HFFc6 (cell line): ENCODE measurements around the gene EPB41L1. TPM values are rescaled to one million over a fixed set of nuclear protein-coding genes. Genes with fewer than 3 reads are reported as not detected.
A peak's percentile ranks its signal among the peaks of the same experiment; 100 is the strongest.

ENCODE experiments used
- DNase-seq: peaks from one replicate; pipeline ENCODE4 v3.0.0-alpha.2; 2018
- H3K27ac Mint-ChIP-seq: 2 replicates; pipeline ENCODE4 v1.8.0; 2020; ENCODE audit warnings: mild to moderate bottlenecking, mixed read lengths
- H3K27me3 Mint-ChIP-seq: 2 replicates; pipeline ENCODE4 v1.8.0; 2021; ENCODE audit warnings: mild to moderate bottlenecking, moderate library complexity, mixed read lengths; ENCODE audit not compliant: insufficient read depth
- H3K36me3 Mint-ChIP-seq: 2 replicates; pipeline ENCODE4 v1.8.0; 2021; ENCODE audit warnings: low read depth, mixed read lengths
- H3K4me1 Mint-ChIP-seq: 2 replicates; pipeline ENCODE4 v1.8.0; 2020; ENCODE audit warnings: low read depth, mixed read lengths
- H3K4me3 Mint-ChIP-seq: 2 replicates; pipeline ENCODE4 v1.8.0; 2020; ENCODE audit warnings: mild to moderate bottlenecking, moderate library complexity, mixed read lengths
- H3K9me3 Mint-ChIP-seq: 2 replicates; pipeline ENCODE4 v1.8.0; 2020; ENCODE audit warnings: mild to moderate bottlenecking, mixed read lengths
- total RNA-seq, 6 experiments: library from RNA; stranded (reverse); fragmentation: NEBNext Ultra II Directional; extraction: Animal tissue kit (Norgen Biotek cat#: 25700); gene quantifications; 2 replicates in 1 of 6; 3 replicates in 5 of 6; pipeline ENCODE4 v1.2.3, GENCODE V29; 2021
- TF ChIP-seq, protein P1 (sequence below): fragments of 200-600 bp; sonication (generic); IDR thresholded peaks from 2 replicates; pipeline ENCODE4 v1.5.0; 2021; ENCODE audit warnings: antibody characterized with exemption, mild to moderate bottlenecking

Gene EPB41L1
- total RNA-seq, 6 experiments from 2014 or later: 41.9 to 51.0 (median 43.4) TPM

DNA sequence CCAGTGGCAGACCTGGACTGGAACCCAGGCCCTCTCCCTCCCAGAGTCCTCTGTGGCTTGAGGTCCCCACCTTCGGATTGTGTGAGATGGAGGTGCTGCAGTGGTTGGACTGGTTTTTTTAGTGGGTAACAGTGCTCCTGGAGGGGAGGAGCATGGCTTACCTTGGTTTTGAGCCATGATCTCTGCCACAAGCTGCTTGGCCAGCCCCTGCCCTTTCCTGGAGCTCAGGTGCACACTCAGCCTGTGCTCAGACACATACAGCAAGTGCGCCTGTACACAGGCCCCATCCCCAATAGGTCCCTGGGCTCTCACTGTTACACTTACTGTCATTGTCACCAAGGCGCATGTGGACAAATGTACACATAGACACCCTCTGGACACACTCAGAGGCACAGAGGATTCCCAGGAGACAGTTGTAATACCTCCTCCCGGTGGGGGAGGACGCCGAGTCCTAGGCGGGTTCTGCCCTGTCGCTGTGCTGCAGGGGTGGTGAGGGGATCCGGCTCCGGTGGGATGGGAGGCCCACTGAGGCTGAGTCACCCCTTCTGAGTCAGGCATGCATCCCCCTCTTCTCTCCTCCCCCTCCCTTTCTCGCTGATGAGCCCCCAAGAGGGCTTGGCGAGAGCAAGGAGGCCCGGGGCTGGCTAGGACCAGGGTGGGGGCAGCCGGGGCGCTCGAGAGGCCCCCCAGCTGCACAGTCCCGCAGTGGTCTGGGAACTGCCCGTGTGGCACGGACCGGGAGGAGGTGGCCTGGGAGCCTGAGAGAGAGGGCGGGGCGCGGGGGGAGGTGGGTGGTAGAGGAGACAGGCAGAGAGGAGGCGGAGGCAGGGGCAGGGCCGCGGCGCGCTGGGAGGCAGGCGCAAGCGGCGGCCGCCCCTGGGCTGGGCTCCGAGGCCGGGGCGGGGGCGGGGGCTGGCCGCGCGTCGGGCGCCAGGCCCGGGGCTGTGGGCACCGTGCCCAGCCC lies 522 bp upstream of the EPB41L1 start:
- no peaks in the 10 kb centered on the region for H3K9me3 Mint-ChIP-seq
- peaks cover 12% of the 10 kb centered on the region for H3K27me3 Mint-ChIP-seq
- TF ChIP-seq, protein P1, sequence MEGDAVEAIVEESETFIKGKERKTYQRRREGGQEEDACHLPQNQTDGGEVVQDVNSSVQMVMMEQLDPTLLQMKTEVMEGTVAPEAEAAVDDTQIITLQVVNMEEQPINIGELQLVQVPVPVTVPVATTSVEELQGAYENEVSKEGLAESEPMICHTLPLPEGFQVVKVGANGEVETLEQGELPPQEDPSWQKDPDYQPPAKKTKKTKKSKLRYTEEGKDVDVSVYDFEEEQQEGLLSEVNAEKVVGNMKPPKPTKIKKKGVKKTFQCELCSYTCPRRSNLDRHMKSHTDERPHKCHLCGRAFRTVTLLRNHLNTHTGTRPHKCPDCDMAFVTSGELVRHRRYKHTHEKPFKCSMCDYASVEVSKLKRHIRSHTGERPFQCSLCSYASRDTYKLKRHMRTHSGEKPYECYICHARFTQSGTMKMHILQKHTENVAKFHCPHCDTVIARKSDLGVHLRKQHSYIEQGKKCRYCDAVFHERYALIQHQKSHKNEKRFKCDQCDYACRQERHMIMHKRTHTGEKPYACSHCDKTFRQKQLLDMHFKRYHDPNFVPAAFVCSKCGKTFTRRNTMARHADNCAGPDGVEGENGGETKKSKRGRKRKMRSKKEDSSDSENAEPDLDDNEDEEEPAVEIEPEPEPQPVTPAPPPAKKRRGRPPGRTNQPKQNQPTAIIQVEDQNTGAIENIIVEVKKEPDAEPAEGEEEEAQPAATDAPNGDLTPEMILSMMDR: no peak
- DNase-seq: peak; percentile 54
- peaks cover 19% of the 10 kb centered on the region; the same call in 1 of the 2 replicates for H3K4me1 Mint-ChIP-seq
- H3K27ac Mint-ChIP-seq: no peak overlapping the region
- H3K4me3 Mint-ChIP-seq: peak overlapping the region; percentile 61
- H3K36me3 Mint-ChIP-seq: no peaks in the 10 kb centered on the region

DNA sequence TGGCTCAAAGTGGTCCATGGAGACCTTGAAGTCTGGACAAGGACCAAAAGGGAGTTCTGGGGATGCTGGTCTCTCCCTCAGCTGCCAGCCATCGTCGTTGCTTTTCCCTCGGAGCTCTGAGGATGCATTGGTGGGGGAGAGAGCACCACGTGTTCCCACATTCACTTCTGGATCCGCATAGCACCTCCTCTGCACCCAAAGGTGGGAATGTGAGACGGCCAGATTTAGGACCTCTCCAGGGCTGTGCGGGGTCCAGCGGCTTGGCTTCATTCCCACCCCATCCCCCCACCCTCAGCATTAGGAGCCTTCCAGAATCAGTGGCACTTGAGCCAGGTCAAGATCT lies 1.1 kb downstream of the EPB41L1 start:
- TF ChIP-seq, protein P1: no peak
- DNase-seq: no peak
- Mint-ChIP-seq H3K4me3 (peak overlapping the region; percentile 89), H3K36me3 (no peaks in the 10 kb centered on the region), H3K9me3 (no peaks in the 10 kb centered on the region), H3K27me3 (peaks cover 8% of the 10 kb centered on the region), H3K27ac (no peak overlapping the region), H3K4me1 (peaks cover 19% of the 10 kb centered on the region; the same call in 1 of the 2 replicates)

DNA sequence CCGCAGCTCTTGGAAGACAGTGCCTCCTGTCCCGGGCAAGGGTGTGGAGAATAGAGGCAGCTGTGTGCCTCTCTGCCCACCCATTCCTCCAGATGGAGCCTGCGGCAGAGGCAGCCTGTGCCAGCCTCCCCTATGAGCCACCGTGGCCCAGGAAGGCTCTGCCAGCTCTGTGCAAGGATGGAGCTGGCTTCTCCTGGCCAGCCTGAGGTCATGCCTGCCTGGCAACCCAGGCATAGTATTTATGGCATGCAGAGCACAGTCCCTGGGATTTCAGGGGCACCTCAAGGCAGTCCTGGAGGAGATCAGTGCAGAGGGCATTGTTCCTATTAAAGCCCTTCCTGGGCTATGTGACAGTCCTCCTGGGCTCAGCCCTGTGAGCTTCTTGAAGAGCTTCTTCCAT lies 1.5 kb downstream of the EPB41L1 start:
- H3K4me3 Mint-ChIP-seq: no peak overlapping the region
- DNase-seq: no peak
- no peaks in the 10 kb centered on the region for H3K36me3 Mint-ChIP-seq
- H3K27ac Mint-ChIP-seq: no peak overlapping the region
- H3K27me3 Mint-ChIP-seq: peaks cover 8% of the 10 kb centered on the region
- TF ChIP-seq, protein P1: no peak
- H3K4me1 Mint-ChIP-seq: peaks cover 19% of the 10 kb centered on the region; the same call in 1 of the 2 replicates
- H3K9me3 Mint-ChIP-seq: no peaks in the 10 kb centered on the region

DNA sequence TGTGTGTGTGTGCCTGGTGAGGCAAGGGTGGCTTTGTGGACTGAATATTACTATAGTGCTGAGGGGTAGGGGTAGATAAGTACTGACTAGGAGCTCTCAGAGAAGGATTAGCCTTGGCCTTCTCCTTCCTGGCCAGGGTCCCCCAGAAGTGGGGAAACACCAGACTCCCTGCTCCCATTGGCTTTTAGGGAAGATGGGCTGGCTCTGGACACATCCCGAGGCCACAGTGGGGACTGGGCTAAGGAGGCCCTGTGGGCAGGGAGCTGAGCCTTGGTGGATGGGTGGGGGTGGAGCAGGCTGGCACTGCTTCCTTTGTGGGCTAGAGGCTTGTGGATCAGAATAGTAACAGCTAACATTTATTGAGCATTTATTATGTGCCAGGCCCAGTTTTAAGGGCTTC lies 3.1 kb downstream of the EPB41L1 start:
- Mint-ChIP-seq H3K9me3 (no peaks in the 10 kb centered on the region), H3K27me3 (peaks cover 3% of the 10 kb centered on the region; the same call in 1 of the 2 replicates), H3K36me3 (no peaks in the 10 kb centered on the region), H3K27ac (no peak overlapping the region), H3K4me3 (no peak overlapping the region), H3K4me1 (peaks cover 19% of the 10 kb centered on the region; the same call in 1 of the 2 replicates)
- no peak for DNase-seq
- TF ChIP-seq, protein P1: no peak

DNA sequence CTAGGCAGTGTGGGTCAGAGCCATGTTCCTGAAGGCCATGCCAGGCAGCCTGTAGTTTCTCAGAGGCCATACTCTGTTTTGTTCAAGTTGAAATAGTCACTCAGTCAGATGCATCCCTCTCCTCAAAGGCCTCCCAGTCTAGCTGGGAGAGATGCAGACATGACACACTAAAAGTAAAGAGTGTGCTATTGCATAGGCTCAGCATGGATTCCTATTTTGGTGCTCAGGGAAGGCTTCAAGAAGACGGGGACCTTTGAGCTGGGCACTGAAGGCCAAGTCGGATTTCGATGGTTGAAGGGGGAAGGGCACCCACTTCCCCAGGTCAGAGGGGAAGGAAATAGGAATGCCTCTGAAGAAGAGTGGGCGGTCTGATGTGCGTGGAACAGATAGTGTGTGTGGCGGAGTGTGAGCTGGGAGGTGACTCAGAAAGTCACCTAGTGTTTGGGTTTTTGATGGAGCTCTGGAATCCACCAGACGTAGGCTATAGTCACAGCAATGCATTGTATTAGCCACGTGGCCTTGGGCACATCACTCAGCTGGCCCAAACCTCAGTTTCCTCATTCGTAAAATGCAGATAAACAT lies 3.7 kb downstream of the EPB41L1 start:
- TF ChIP-seq, protein P1: no peak
- Mint-ChIP-seq H3K9me3 (no peaks in the 10 kb centered on the region), H3K36me3 (no peaks in the 10 kb centered on the region), H3K4me1 (peaks cover 19% of the 10 kb centered on the region; the same call in 1 of the 2 replicates), H3K4me3 (no peak overlapping the region), H3K27ac (no peak overlapping the region), H3K27me3 (peaks cover 3% of the 10 kb centered on the region; the same call in 1 of the 2 replicates)
- no peak for DNase-seq
